Measurements from ENCODE around the gene IGFLR1.

The IGFLR1 gene

GRCh38 chr19:35742121-35742724, at the start of gene IGFLR1:
Gene IGFLR1, minus strand, starts transcription at chr19:35742452. Its CDS starts 1,272 bp downstream, at chr19:35741180.
- no peak for DNase-seq (ENCODE audit: extremely low spot score)
- ChIA-PET CTCF (no interaction called here), POLR2A (no interaction called here)
- TF ChIP-seq NFRKB (IDR thresholded peaks at IDR 0.05): no peak
- TF ChIP-seq FOXA1 (IDR thresholded peaks at IDR 0.05): no peak
- TF ChIP-seq SP1 (IDR thresholded peaks at IDR 0.05): no peak
- no peak for TF ChIP-seq LEF1 (IDR thresholded peaks at IDR 0.05; ENCODE audit: borderline replicate concordance)
- no peak for TF ChIP-seq FOXM1 (IDR thresholded peaks at IDR 0.05; ENCODE audit: borderline replicate concordance)
- TF ChIP-seq CTBP1 (IDR thresholded peaks at IDR 0.05; ENCODE audit: borderline replicate concordance): no peak
- TF ChIP-seq PKNOX1 (IDR thresholded peaks at IDR 0.05): no peak
- TF ChIP-seq ZNF384 (IDR thresholded peaks at IDR 0.05): no peak
- no peak for TF ChIP-seq FOXK2 (IDR thresholded peaks at IDR 0.05)
- TF ChIP-seq SUZ12 (IDR thresholded peaks at IDR 0.05): no peak
- TF ChIP-seq L3MBTL2 (conservative IDR thresholded peaks at IDR 0.05): no peak
- no peak for TF ChIP-seq HDGF (IDR thresholded peaks at IDR 0.05; ENCODE audit: borderline replicate concordance)
- no peak for TF ChIP-seq ELF4 (IDR thresholded peaks at IDR 0.05)

- ChIA-PET CTCF (no interaction called here), POLR2A (no interaction called here)
- TF ChIP-seq ELF4 (IDR thresholded peaks at IDR 0.05) (no peak), FOXM1 (IDR thresholded peaks at IDR 0.05; ENCODE audit: borderline replicate concordance) (no peak), HDGF (IDR thresholded peaks at IDR 0.05; ENCODE audit: borderline replicate concordance) (no peak)
- DNase-seq (ENCODE audit: extremely low spot score): no peak
These were observed 49.6 kb upstream of the IGFLR1 start for GRCh38 chr19:35791814-35792279.

- no peak for TF ChIP-seq FOXK2 (IDR thresholded peaks at IDR 0.05)
- no peak for TF ChIP-seq PKNOX1 (IDR thresholded peaks at IDR 0.05)
- POLR2A ChIA-PET: no interaction called here
These were observed 48.9 kb upstream of the IGFLR1 start for GRCh38 chr19:35790981-35791813.

GRCh38 chr19:35789978-35790944, 48.0 kb upstream of the IGFLR1 start:
- TF ChIP-seq BHLHE40 (IDR thresholded peaks at IDR 0.05; ENCODE audit: borderline replicate concordance) (no peak), ELF4 (IDR thresholded peaks at IDR 0.05) (no peak), CTBP1 (IDR thresholded peaks at IDR 0.05; ENCODE audit: borderline replicate concordance) (no peak), PKNOX1 (IDR thresholded peaks at IDR 0.05) (no peak), FOXM1 (IDR thresholded peaks at IDR 0.05; ENCODE audit: borderline replicate concordance) (no peak), FOXA1 (IDR thresholded peaks at IDR 0.05) (no peak), HDGF (IDR thresholded peaks at IDR 0.05; ENCODE audit: borderline replicate concordance) (no peak), SUZ12 (IDR thresholded peaks at IDR 0.05) (no peak), TARDBP (IDR thresholded peaks at IDR 0.05) (no peak), SP1 (IDR thresholded peaks at IDR 0.05) (no peak), L3MBTL2 (conservative IDR thresholded peaks at IDR 0.05) (no peak), ZNF384 (IDR thresholded peaks at IDR 0.05) (no peak), LEF1 (IDR thresholded peaks at IDR 0.05; ENCODE audit: borderline replicate concordance) (no peak), FOXK2 (IDR thresholded peaks at IDR 0.05) (no peak), ARNT (IDR thresholded peaks at IDR 0.05) (no peak), NFRKB (IDR thresholded peaks at IDR 0.05) (no peak)
- DNase-seq (ENCODE audit: extremely low spot score): no peak
- ChIA-PET CTCF (no interaction called here), POLR2A (interaction anchor here (1.0 kb wide), 1 partner anchor 10 kb away, joined by 3 read pairs; no protein-coding TSS in a partner anchor)

More at GRCh38 chr19:35790981-35791813, 48.9 kb upstream of the IGFLR1 start:
- DNase-seq (ENCODE audit: extremely low spot score): no peak
- CTCF ChIA-PET: no interaction called here

GRCh38 chr19:35789195-35789977, 47.1 kb upstream of the IGFLR1 start:
- ChIA-PET CTCF (no interaction called here), POLR2A (interaction anchor here (1.0 kb wide), 1 partner anchor 10 kb away, joined by 3 read pairs; no protein-coding TSS in a partner anchor)
- no peak for DNase-seq (ENCODE audit: extremely low spot score)
- no peak for TF ChIP-seq SP1 (IDR thresholded peaks at IDR 0.05)
- no peak for TF ChIP-seq PKNOX1 (IDR thresholded peaks at IDR 0.05)
- no peak for TF ChIP-seq NFRKB (IDR thresholded peaks at IDR 0.05)
- no peak for TF ChIP-seq TARDBP (IDR thresholded peaks at IDR 0.05)
- TF ChIP-seq ZNF384 (IDR thresholded peaks at IDR 0.05): no peak
- TF ChIP-seq FOXM1 (IDR thresholded peaks at IDR 0.05; ENCODE audit: borderline replicate concordance): no peak

All from HEK293T (cell line).